HepG2 (cell line): ENCODE measurements around the gene NFKBIA. TPM values are rescaled to one million over a fixed set of nuclear protein-coding genes. Genes with fewer than 3 reads are reported as not detected.

Source experiments
- CEBPB ChIP-seq: IDR thresholded peaks from 2 replicates; pipeline ENCODE4 v1.6.1; 2011; ENCODE audit warnings: low read depth, low read length, improper control_type of control experiment, borderline replicate concordance
- CREM ChIP-seq, 2 experiments: sonication (generic) in 1 of 2; formaldehyde crosslinking in 1 of 2; IDR thresholded peaks; 2 replicates each; pipeline versions ENCODE4 v1.4.0 to v1.6.1; 2016 to 2020; ENCODE audit warnings: antibody characterized with exemption in 1 of 2, mild to moderate bottlenecking in 1 of 2, missing genetic modification reagents in 1 of 2
- ELF1 ChIP-seq: sonication (generic); formaldehyde crosslinking; IDR thresholded peaks from 2 replicates; pipeline ENCODE4 v1.4.0; 2020; ENCODE audit warnings: missing genetic modification reagents
- FOXJ3 ChIP-seq: sonication (generic); formaldehyde crosslinking; IDR thresholded peaks from 2 replicates; pipeline ENCODE4 v1.4.0; 2020; ENCODE audit warnings: missing genetic modification reagents, mild to moderate bottlenecking, borderline replicate concordance
- GATAD1 ChIP-seq: IDR thresholded peaks from 2 replicates; pipeline ENCODE4 v1.6.1; 2016; ENCODE audit warnings: missing genetic modification reagents, missing compliant biosample characterization
- HMGA1 ChIP-seq: sonication (generic); formaldehyde crosslinking; conservative IDR thresholded peaks from 2 replicates; pipeline ENCODE4 v1.4.0; 2020; ENCODE audit warnings: missing genetic modification reagents
- MED1 ChIP-seq: sonication (generic); formaldehyde crosslinking; IDR thresholded peaks from 2 replicates; pipeline ENCODE4 v1.4.0; 2020; ENCODE audit warnings: missing genetic modification reagents
- NAIF1 ChIP-seq: sonication (generic); formaldehyde crosslinking; IDR thresholded peaks from 2 replicates; pipeline ENCODE4 v1.5.0; 2020; ENCODE audit warnings: mild to moderate bottlenecking, missing genetic modification reagents, borderline replicate concordance
- NFE2 ChIP-seq: sonication (generic); formaldehyde crosslinking; IDR thresholded peaks from 2 replicates; pipeline ENCODE4 v1.4.0; 2020; ENCODE audit warnings: missing genetic modification reagents
- SP140L ChIP-seq: sonication (generic); formaldehyde crosslinking; IDR thresholded peaks from 2 replicates; pipeline ENCODE4 v1.4.0; 2020; ENCODE audit warnings: missing genetic modification reagents, borderline replicate concordance
- SP2 ChIP-seq: sonication (generic); formaldehyde crosslinking; IDR thresholded peaks from 2 replicates; pipeline ENCODE4 v1.5.1; 2020; ENCODE audit warnings: mild to moderate bottlenecking, missing genetic modification reagents
- ZBTB42 ChIP-seq: sonication (generic); formaldehyde crosslinking; IDR thresholded peaks from 2 replicates; pipeline ENCODE4 v1.5.0; 2020; ENCODE audit warnings: mild to moderate bottlenecking, missing genetic modification reagents
- ZFYVE20 ChIP-seq: sonication (generic); formaldehyde crosslinking; IDR thresholded peaks from 2 replicates; pipeline ENCODE4 v1.8.0; 2023; ENCODE audit warnings: low read depth, mild to moderate bottlenecking, moderate library complexity, missing genetic modification reagents, borderline replicate concordance
- ZMYM3 ChIP-seq: sonication (generic); formaldehyde crosslinking; IDR thresholded peaks from 2 replicates; pipeline ENCODE4 v1.5.1; 2020; ENCODE audit warnings: mild to moderate bottlenecking, missing genetic modification reagents
- ZNF33A ChIP-seq: sonication (generic); formaldehyde crosslinking; IDR thresholded peaks from 2 replicates; pipeline ENCODE4 v1.5.1; 2020; ENCODE audit warnings: missing genetic modification reagents, mild to moderate bottlenecking, moderate library complexity, borderline replicate concordance
- ZNF614 ChIP-seq: IDR thresholded peaks from 2 replicates; pipeline ENCODE4 v1.6.1; 2018; ENCODE audit warnings: missing biosample characterization, missing genetic modification reagents, inconsistent platforms, borderline replicate concordance
- ZNF703 ChIP-seq: sonication (generic); formaldehyde crosslinking; IDR thresholded peaks from 2 replicates; pipeline ENCODE4 v1.5.1; 2020; ENCODE audit warnings: missing genetic modification reagents, mild to moderate bottlenecking, moderate library complexity, borderline replicate concordance
- ZNF720 ChIP-seq: sonication (generic); formaldehyde crosslinking; IDR thresholded peaks from 2 replicates; pipeline ENCODE4 v1.4.0; 2020; ENCODE audit warnings: missing genetic modification reagents
- ZNF768 ChIP-seq: sonication (generic); formaldehyde crosslinking; IDR thresholded peaks from 2 replicates; pipeline ENCODE4 v1.4.0; 2020; ENCODE audit warnings: missing genetic modification reagents
- ZNF780A ChIP-seq: sonication (generic); formaldehyde crosslinking; IDR thresholded peaks from 2 replicates; pipeline ENCODE4 v1.8.0; 2022; ENCODE audit warnings: mild to moderate bottlenecking, missing genetic modification reagents, moderate library complexity
- polyA plus RNA-seq, 8 experiments: library from polyadenylated mRNA; depleted of rRNA in 3 of 8; stranded (reverse) in 7 of 8; unstranded in 1 of 8; fragments of >200 nt; fragmentation: Illumina TruSeq in 4 of 8; extraction: Trizol in 4 of 8; gene quantifications; 2 replicates each; pipeline versions ENCODE4 v1.2.1 to v1.2.3, GENCODE V29; 2011 to 2016; ENCODE audit warnings: low read depth in 4 of 8, missing spikeins in 1 of 8, mixed read lengths in 1 of 8; ENCODE audit not compliant: insufficient read depth in 1 of 8
- total RNA-seq, 5 experiments: library from RNA; depleted of rRNA; stranded (reverse); fragments of >200 nt; fragmentation: Illumina TruSeq; extraction: Trizol; gene quantifications; 2 replicates each; pipeline ENCODE4 v1.2.3, GENCODE V29; 2016; ENCODE audit warnings: low read depth in 1 of 5
- TF ChIP-seq, protein P1 (sequence below): sonication (generic); formaldehyde crosslinking; IDR thresholded peaks from 2 replicates; pipeline ENCODE4 v1.5.0; 2020; ENCODE audit warnings: missing genetic modification reagents
- TF ChIP-seq, protein P2 (sequence below), 2 experiments: IDR thresholded peaks; 2 replicates each; pipeline ENCODE4 v1.6.1; 2011 to 2012; ENCODE audit warnings: low read length in 2 of 2, borderline replicate concordance in 1 of 2, low read depth in 1 of 2, mild to moderate bottlenecking in 1 of 2, moderate library complexity in 1 of 2
- TF ChIP-seq, protein P3 (sequence below): sonication (generic); formaldehyde crosslinking; IDR thresholded peaks from 2 replicates; pipeline ENCODE4 v1.9.0; 2022; ENCODE audit warnings: missing genetic modification reagents, mild to moderate bottlenecking, borderline replicate concordance

The NFKBIA gene
- total and polyA plus RNA-seq, 2 of the 13 experiments (the other 11 are each of a cell fraction or from before 2014, with no cell fraction given), result 197 to 319 TPM

DNA sequence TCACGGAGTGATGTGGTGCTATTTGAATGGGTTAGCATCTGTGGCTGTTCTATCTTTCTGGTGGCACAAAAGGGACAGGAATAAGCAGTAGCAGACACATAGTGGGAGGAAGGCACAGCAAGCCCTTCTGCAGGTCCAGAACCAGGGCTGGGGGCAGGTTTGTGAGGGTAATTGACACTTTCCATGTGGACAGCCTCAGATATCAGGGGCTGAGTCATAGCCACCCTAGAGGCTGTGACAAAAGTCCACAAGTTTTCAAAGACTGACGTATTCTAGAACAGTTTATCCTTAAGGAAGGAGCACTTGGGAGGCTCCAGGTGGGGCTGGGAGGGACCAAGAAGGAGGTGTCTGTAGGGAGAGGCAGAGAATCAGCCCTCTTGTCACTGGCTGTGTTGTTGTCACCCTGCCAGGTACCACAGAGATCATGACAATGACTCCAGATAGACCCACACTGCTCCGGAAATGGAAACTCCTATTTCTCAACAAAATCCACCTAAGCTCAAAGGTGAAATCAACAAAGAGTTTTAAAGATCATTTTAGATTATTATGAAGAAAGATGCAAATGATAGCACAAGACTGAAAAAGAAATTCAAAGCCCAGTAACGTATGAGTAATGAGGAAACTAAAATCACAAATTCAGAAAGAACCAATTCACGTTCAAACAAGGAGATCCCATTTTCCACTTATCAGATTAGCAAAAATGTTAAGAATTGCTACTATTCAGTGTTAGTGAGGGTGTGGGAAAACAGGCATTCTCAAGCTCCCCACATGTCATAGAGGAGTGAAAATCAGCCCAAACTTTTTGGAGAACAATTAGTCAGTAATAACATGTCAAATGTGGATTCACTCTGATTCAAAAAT is 48.3 kb downstream of the NFKBIA start (continued):
- TF ChIP-seq ZNF614 (CRISPR knock-in tag), result peak; percentile 64; the same call in 1 of the 2 replicates
- 0 out of 2 replicates have a peak, but pooled peaks have one; percentile 72 for TF ChIP-seq SP140L (CRISPR knock-in tag)
- TF ChIP-seq MED1, result peak; percentile 92
- TF ChIP-seq FOXJ3, result peak; percentile 91; the same call in 1 of the 2 replicates
- TF ChIP-seq NAIF1 (CRISPR knock-in tag), result no peak
- TF ChIP-seq CREM (IDR thresholded peaks at IDR 0.05), result peak; percentile 76
- TF ChIP-seq CREM (CRISPR knock-in tag; IDR thresholded peaks at IDR 0.05), result no peak
- no peak for TF ChIP-seq ZFYVE20 (CRISPR knock-in tag)
- TF ChIP-seq CEBPB, result peak; percentile 76
- no peak for TF ChIP-seq ZNF703 (CRISPR knock-in tag)
- 0 out of 2 replicates have a peak, but pooled peaks have one; percentile 45 for TF ChIP-seq HMGA1
- TF ChIP-seq SP2 (CRISPR knock-in tag), result no peak
- no peak for TF ChIP-seq ZMYM3
- no peak for TF ChIP-seq ZNF720 (CRISPR knock-in tag)
- TF ChIP-seq, protein P1, sequence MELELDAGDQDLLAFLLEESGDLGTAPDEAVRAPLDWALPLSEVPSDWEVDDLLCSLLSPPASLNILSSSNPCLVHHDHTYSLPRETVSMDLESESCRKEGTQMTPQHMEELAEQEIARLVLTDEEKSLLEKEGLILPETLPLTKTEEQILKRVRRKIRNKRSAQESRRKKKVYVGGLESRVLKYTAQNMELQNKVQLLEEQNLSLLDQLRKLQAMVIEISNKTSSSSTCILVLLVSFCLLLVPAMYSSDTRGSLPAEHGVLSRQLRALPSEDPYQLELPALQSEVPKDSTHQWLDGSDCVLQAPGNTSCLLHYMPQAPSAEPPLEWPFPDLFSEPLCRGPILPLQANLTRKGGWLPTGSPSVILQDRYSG, result peak; percentile 81
- TF ChIP-seq ZNF768 (CRISPR knock-in tag), result no peak
- TF ChIP-seq, protein P2, sequence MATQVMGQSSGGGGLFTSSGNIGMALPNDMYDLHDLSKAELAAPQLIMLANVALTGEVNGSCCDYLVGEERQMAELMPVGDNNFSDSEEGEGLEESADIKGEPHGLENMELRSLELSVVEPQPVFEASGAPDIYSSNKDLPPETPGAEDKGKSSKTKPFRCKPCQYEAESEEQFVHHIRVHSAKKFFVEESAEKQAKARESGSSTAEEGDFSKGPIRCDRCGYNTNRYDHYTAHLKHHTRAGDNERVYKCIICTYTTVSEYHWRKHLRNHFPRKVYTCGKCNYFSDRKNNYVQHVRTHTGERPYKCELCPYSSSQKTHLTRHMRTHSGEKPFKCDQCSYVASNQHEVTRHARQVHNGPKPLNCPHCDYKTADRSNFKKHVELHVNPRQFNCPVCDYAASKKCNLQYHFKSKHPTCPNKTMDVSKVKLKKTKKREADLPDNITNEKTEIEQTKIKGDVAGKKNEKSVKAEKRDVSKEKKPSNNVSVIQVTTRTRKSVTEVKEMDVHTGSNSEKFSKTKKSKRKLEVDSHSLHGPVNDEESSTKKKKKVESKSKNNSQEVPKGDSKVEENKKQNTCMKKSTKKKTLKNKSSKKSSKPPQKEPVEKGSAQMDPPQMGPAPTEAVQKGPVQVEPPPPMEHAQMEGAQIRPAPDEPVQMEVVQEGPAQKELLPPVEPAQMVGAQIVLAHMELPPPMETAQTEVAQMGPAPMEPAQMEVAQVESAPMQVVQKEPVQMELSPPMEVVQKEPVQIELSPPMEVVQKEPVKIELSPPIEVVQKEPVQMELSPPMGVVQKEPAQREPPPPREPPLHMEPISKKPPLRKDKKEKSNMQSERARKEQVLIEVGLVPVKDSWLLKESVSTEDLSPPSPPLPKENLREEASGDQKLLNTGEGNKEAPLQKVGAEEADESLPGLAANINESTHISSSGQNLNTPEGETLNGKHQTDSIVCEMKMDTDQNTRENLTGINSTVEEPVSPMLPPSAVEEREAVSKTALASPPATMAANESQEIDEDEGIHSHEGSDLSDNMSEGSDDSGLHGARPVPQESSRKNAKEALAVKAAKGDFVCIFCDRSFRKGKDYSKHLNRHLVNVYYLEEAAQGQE (IDR thresholded peaks at IDR 0.05; ENCODE audit: borderline replicate concordance in 1 of 2, low read depth in 1 of 2, low read length in 2 of 2), result peak in 1 of 2 experiments; percentile 28; a peak in 1 of 4 replicates
- TF ChIP-seq ZNF33A, result 0 out of 2 replicates have a peak, but pooled peaks have one; percentile 52
- peak; percentile 59; the same call in 1 of the 2 replicates for TF ChIP-seq GATAD1 (CRISPR knock-in tag)
- TF ChIP-seq ZBTB42 (CRISPR knock-in tag), result no peak
- TF ChIP-seq ZNF780A, result no peak
- TF ChIP-seq, protein P3, sequence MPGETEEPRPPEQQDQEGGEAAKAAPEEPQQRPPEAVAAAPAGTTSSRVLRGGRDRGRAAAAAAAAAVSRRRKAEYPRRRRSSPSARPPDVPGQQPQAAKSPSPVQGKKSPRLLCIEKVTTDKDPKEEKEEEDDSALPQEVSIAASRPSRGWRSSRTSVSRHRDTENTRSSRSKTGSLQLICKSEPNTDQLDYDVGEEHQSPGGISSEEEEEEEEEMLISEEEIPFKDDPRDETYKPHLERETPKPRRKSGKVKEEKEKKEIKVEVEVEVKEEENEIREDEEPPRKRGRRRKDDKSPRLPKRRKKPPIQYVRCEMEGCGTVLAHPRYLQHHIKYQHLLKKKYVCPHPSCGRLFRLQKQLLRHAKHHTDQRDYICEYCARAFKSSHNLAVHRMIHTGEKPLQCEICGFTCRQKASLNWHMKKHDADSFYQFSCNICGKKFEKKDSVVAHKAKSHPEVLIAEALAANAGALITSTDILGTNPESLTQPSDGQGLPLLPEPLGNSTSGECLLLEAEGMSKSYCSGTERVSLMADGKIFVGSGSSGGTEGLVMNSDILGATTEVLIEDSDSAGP (CRISPR knock-in tag), result peak; percentile 30; the same call in 1 of the 2 replicates
- no peak for TF ChIP-seq NFE2 (CRISPR knock-in tag)
- peak; percentile 63 for TF ChIP-seq ELF1 (CRISPR knock-in tag)
